Mesenteric fat pad (tissue), 1 donor: ENCODE results near the gene ITPRIP. TPM values are rescaled to one million over a fixed set of nuclear protein-coding genes. Genes with fewer than 3 reads are reported as not detected.

ENCODE experiments used
- DNase-seq: peaks from one replicate; pipeline ENCODE4 v3.0.0-alpha.2; 2020; ENCODE audit warnings: low spot score
- total RNA-seq: library from RNA; stranded (reverse); fragmentation: NEBNext Ultra II Directional; extraction: Animal tissue kit (Norgen Biotek cat#: 25700); gene quantifications from one replicate; pipeline ENCODE4 v1.2.1, GENCODE V29; 2021
- donor health status: DM: yes; HTN: yes; CAD: no.

The ITPRIP gene
- total RNA-seq, 1 donor from 2014 or later, result 48.3 TPM

DNA sequence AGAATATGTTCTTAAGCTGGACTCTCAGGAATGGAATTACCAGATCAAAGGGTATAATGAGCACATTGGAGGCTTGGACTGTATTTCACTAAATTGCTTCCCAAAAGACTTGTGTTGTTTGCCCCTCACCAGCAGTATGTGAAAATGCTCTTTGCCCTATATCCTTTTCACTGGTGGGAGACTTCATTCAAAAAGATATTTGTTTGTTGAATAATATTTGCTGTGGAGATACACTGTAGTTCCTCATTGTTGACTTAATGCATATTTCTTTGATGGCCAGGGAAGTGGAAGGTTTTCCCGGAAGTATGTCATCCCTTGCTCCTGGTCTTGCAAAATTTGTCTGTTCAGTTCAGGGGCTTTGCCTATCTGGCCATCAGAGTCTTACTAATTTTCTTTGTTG lies 49.9 kb downstream of the ITPRIP start:
- DNase-seq, result no peak

DNA sequence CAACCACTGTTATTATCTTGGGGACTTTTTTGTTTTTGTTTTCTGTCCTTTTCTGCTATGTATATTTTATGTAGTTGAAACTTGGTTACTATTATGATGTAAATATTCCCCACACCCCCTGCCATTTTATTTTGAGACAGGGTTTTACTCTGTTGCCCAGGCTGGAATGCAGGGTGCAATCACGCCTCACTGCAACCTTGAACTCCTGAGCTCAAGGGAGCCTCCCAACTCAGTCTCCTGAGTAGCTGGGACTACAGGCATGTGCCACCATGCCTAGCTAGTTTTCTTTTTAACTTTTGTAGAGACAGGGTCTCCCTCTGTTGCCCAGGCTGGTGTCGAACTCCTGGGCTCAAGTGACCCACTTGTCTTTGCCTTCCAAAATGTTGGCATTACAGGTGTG lies 51.3 kb downstream of the ITPRIP start:
- DNase-seq, result no peak

DNA sequence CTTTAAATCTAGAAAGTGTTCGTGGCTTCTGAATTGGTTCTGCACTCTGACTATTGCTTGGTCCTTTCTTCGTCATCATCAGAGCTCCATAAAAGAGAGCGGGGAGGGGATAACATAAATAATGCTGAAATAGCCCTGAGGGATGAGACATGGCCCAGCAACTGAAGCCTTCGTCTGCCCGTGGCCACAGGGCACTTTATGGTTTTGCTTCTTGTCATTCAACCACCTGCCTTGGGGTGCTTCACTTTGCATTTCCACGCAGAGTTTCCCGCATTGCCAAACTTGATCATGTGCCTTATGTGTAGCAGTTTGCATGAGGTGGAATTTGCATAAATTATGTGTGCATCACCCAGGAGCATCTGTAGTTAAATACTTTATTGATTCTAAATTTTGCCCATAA lies 53.4 kb downstream of the ITPRIP start:
- no peak for DNase-seq

DNA sequence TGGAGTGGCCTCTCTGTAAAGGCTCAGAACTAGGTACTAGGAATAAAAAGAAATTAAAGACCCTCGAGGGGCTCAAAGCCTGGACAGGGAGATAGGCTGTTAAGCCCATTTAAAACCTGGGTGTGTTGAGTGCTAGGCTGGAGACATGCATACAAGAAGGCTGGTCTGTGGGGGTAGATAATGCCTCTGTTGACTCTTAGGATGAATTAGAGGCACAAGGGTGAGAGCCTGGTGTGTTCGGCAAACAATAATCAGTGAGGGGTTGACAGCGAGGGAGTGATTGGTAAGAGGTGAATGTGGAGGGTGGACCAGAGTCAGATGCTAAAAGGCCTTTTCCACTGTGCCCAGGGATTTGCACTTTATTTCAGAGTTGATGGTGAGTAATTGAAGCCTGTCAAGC lies 56.6 kb downstream of the ITPRIP start:
- DNase-seq, result no peak

DNA sequence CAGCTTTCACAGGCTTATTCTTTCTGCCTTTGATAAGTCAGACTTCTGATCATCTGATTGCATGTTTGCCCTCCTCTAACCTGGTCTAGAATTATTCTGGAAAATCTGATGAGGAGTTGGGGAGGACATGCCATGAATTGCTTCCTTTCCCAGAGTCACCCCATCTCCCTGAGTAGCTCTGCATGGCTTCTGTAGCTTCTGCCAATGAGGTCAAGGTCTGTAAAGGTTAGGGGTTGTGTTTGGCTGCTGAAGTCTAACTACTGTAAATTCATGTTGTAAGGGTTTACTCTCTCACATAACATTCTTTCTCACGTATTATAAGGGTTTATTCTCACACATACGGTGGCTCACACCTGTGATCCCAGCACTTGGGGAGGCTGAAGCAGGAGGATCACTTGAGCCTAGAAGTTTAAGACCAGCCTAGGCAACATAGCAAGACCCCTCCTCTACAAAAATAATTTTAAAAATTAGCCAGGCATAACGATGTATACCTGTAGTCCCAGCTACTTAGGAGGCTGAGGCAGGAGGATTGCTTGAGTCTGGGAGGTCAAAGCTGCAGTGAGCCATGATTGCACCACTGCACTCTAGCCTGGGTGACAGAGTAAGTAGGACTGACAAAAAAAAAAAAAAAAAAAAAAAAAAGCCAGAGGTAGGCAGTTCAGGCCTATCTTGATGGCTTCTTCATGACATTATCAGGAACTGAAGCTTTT lies 58.6 kb downstream of the ITPRIP start:
- no peak for DNase-seq

DNA sequence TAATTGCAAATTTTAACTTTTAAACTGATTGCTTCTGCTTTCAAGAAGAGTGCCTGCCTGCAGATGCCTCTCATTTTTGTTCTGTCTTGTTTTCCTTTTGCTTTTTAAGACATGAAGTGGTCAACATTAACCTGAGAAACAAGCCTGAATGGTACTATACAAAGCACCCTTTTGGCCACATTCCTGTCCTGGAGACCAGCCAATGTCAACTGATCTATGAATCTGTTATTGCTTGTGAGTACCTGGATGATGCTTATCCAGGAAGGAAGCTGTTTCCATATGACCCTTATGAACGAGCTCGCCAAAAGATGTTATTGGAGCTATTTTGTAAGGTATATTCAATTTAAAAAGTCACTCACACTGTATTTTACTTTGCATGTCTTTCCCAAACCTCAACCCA lies 60.5 kb downstream of the ITPRIP start:
- no peak for DNase-seq

DNA sequence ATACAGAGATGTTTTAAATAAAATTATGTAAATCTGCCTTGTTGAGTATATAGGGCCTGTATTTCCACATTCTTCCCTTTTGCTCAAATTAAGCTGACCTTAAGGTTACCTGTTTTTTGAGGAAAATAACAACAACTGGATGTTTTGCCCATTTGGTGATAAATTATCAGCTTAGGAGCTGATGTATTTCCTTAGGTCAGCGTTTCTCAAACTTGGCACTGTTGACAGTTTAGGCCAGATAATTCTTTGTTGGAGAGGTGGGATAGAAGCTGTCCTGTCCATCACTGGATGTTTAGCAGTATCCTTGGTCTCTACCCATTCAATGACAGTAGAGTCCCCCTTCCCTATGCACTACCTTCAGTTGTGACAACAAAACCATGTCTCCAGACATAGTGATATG lies 62.1 kb downstream of the ITPRIP start:
- no peak for DNase-seq

DNA sequence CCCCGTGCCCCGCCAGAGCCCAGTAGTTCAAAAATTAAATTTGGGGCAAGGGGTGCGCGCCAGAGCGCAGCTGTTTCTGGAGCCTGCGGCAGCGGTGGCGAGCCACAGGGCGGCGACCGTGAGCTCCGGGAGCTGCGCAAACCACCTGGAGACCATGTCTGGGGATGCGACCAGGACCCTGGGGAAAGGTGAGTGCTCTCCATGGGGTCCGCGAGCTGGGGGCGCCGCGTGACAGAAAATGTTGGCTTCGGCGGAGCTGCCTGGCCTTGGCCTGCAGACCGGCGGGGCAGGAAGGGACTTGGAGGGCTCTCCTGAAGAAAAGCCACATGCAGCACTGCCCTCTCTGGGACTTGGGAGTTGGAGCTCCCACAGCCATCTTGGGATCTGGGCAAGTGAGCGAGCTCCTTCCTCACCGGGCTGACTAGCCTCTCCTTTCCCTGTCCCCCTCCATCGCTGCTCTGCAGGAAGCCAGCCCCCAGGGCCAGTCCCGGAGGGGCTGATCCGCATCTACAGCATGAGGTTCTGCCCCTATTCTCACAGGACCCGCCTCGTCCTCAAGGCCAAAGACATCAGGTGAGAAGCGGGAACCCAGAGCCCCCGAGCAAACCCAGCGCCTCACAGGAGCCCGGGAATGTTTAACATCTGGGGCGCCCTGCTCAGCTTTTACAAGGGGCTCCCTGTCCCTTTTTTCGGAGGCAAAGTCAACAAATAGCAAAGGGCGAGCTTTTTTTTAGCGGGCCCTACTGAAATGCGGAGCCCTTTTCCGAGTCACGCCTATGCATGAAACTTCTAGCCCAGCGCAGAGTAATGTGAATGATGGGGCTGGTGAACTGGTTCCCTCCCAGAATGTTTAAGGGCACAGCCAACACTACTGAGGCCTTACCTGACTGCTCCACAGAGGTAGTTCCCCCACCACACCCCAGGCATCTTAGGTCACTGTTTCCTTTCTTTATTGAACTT lies 63.2 kb downstream of the ITPRIP start:
- DNase-seq, result no peak

DNA sequence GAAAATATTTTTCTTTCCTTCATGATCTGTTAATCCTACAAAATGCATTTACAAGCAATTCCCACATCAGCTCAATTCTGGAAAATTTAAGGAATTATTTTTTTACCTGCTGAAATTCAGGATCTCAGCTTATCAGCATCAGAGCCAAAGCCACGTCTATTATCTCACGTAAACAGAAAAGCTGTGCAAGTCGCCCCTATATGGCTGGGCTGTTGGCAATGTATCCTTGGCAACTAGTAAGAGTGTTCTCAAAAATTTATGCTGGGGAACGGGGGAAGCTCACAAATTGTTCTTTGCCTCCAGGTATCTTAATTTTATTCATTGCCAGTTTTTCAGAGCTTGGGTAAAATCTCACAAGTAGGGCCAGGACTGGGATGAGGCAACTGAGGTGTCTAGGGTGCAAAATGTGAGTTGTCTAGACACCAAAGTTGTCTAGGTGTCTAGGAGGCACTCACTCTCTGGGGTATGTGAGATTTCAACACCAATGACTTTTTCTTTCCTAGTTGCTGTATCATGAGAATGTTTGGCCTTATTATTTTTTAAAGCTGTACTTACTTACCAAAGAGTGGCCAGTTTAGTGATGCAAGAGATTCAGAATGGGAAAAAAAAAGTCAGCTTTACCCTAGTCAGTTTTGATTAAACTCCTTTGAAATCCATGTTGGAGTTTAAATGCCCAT lies 64.2 kb downstream of the ITPRIP start:
- no peak for DNase-seq

DNA sequence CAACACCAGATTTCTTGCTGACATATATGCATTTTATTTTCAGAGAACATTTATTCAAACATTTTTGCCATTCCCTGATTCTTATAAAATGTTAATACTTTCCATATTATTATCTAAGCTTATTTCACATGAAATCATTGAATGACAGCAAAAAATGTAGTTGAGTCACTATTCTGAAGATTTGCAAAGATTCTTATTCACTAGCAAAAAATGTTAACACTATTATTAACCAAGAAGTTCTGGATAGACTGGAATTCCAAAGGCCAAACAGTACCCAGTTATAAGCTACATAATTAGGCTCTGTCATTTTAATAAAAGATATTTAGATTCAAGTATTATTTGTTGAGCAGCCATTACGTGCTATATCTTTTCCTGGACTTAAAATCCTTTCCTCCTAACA lies 65.0 kb downstream of the ITPRIP start:
- DNase-seq, result no peak

DNA sequence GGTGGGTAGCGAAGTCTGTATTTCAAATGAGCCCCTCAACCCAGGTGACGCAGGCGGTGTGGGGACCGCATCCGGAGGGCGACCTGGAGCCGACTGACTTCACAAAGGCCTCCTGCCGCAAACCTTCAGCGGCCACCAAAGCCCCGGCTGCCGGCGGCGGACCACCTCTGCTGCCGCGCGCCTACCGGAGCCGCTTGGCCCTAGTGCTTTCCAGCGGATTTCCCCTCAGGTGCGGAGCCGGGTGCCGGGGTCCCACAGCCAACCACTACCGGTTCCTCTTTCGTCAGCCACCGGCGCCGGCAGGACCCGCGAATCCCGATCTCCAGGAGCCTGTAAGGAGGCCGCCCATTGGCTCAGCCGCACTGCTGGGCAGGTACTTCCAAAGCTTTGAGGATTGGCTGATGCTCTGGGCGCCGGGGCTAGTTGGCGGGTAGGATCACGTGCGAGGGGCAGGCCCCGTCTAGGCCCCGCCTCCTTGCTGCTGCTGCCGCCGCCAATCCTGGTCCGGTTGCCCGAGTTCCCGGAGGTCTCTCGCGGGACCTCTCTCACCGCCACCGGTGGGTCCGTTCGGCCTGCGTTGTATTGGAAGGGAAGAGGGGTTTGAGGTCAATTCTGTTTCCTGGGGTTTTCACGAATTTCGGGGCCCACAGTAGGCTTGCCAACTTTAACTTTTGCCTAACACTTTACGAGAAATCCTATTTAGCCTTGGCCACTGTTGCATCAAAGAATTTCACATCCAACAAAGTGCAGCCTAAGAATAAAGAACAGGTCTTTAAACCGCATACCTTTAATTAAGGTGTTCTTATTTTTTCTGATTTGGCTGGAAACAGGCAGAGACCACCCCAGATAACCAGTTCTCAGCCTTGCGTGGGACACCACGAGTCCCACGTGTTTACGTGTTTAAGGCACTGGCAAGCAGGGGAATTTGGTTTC lies 69.3 kb downstream of the ITPRIP start, which contains the start of gene GSTO2:
Gene GSTO2 (plus strand): TSS at position 472 of the 933 bp plus-strand sequence. CDS start 5,732 bp downstream, outside the sequence.
- peak; percentile 99 for DNase-seq

DNA sequence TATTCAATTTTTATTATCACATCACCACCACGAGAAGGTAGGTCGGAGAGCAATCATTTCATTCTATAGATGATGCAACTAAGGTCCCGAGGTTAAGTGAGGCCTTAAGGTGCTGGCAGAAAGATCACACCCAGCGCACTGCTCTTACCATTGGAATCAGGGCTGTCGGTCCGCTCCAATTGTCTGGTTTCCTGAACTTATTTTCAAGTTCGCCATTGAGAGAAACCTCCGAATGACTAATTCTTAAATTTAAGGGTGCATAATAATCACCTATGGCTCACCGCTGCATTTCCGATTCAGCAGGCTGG lies 69.9 kb downstream of the ITPRIP start:
- no peak for DNase-seq

DNA sequence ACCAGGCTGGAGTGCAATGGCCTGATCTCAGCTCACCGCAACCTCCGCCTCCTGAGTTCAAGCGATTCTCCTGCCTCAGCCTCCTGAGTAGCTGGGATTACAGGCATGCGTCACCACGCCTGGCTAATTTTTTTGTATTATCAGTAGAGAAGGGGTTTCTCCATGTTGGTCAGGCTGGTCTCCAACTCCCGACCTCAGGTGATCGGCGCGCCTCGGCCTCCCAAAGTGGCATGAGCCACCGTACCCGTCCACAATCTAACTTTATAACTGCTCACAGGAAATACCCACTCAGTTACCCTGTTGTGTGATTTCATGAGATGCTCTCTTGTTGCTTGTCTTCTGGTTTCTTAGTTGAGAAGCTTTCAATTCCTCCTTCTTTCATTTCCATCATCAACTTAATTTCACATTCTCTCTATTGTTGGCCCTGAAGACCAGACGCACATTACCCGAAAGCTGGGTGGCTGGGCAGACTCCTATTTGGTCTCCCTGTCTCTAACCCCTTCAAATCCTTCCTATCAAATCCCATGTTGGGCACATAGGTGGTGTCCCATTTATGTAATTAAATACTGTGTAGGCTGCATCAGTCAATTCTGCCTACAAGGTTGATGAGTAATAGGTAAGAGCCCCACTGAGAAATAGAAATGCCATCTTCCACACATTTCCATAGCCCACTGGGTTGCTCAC lies 70.4 kb downstream of the ITPRIP start:
- no peak for DNase-seq

DNA sequence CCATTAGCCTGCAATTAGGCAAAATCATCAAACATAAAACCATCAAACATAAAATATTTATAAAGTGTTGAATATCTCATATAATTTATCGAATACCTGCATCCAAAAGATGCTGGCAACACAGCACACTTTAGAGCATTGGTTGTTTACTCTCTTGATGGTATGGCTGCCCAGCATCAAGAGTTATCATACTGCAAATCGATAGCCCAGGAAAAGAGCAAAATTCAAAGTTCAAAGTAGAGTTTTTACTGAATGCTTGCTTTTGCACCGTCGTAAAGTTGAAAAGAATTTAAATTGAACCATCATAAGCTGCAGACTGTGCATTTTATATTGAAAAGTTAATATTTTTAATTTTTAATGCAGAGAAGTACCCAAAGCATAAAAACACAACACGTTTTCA lies 73.5 kb downstream of the ITPRIP start:
- DNase-seq, result no peak

DNA sequence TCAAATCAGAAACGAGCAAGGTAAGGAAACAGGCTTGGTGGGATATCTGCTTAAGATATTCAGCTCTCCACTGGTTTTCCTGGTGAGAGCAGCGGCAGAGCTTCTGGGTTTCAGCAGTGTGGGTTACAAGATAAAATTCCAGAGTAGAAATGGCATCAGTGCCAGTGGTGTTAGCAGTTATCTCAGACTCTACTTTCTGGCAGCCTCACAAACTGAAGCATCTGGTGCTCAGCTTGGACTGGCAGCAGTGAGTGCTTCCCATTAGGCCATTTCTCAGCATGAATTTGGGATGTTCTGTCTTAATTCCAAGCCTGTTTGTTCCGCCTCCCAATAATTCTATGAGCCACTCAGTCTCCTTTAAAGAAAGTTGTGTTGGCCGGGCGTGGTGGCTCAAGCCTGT lies 76.2 kb downstream of the ITPRIP start:
- DNase-seq, result no peak

DNA sequence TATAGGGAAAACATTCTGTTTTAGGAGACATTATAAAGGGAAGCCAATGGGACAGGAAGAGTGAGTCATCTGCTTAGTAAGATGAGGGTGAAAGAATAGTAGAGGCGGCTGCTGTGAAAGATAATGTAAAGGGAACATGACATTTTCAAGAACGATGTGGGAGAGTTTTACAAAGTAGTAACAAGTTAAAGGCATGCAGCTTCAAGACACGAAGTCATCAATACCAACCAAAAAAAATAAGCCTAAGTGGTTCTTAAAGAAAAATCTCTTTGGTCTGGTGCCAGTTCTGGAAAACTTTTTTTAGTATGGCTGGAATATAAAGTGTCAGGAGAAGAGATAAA lies 77.5 kb downstream of the ITPRIP start:
- no peak for DNase-seq

DNA sequence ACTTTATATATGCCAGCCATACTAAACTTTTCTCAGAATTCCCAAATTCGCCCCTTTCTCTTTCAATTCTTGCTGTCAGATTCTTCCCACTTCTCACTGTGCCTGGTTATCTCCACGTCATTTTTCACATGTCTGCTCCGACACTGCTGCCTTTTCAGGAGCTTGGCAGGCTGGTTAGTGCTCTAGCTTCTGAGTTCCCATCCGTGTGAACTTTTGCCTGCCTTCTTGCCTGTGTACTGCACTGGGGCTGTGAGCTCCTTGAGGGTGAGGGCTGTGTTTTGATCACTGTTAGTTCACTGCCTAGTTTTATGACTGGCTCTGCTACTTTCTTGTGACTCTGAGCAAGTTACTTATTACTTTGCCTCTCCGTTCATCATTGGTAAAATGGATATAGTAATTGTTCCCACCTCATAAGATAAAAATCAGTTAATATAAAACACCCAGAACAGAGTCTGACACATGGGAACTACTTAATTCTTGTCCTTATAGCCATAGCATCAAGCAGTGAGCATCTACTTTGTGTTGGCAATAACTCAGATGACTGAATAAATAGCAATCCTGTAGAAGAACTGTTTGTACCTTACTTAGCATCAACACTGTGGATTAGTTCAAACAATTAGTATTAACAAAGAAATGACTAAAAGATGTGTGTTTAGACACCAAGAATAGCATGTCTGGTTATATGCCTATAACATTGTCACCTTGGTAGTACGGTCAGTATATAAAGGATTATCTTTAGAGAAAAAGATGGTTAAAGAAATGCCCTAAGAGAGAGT lies 78.1 kb downstream of the ITPRIP start:
- DNase-seq, result no peak
